Activated naive CD8-positive, alpha-beta T cell treated with anti-CD3 and anti-CD28 coated beads, Interleukin-2, amount 50 U/mL, for 16 hours (primary cell): Measurements from ENCODE around the gene VTI1A.

Experiments used
- DNase-seq: peaks from one replicate; pipeline ENCODE4 v3.0.0-alpha.2; 2020; ENCODE audit warnings: low read depth, low spot score

VTI1A gene

DNA sequence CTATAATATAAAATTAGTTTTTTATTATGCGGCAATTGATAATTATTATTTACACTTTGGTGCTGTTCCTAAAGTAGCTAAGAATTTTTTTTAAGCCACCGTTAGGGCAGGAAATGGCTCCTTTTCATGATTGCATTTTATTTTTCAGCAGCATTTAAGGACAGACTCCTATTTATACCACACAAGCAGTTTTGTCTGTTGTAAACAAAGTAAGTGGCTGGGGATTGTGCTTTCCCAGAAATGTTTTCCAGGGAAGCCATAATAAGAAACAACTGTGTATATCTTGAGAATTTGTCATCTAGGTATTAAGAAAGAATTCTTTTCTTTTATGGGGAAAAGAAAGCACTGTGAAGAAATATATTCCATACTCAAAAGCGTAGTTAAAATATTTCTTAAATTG, 232.0 kb downstream of the VTI1A start:
- no peak for DNase-seq

DNA sequence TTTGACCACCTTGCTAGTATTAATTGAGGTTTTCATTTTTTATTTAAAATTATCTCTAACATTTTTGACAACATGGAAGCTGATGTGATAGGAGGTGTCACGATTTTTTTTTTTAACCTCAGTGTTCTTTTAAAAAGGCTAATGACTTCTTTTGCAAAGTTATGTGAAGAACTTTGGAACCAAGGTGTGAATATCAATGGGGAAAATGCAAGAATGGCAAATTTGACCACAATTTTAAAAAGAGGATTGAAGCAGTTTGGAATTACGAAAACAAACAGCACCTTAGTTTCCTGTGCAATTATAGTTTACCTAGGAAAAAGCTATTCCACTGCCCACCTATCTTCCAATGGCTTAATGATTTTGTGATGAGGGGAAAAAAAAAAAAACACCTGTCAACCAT, 232.4 kb downstream of the VTI1A start:
- DNase-seq = no peak

DNA sequence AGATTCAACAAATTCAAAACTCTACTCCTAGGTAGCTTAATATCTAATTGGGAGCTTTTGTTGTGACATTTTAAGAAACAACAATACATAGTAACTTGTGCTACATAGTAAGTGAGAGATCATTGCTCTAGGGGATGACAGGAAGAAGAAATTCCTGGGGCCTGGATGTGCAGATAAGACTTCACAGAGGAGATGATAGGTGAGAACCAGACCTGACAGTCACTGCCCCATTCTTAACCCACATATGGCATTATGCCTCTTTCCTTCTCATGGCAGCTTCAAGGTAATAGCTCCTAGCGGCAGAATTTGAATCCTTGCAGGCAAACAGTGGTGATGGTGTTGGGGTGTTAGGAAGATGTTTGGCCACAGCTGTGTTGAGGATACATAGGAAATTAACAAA, 233.6 kb downstream of the VTI1A start:
- no peak for DNase-seq

DNA sequence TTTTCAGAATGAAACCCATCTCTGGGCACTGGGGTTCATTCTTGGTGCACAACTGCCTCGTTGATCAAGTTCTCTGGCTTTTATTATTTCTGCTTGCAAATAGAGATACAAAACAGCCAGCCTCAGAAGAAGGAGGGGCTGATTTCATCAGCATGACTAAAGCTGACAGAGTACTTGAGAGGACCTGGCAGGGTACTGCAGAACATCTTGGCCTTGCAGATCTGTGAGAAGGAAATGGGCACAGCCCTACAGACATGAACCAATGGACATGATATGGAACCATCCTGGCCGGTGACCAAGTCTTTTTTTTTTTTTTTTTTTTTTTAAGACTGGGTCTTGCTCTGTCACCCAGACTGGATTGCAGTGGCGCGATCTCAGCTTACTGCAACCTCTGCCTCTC, 240.6 kb downstream of the VTI1A start:
- DNase-seq = no peak

DNA sequence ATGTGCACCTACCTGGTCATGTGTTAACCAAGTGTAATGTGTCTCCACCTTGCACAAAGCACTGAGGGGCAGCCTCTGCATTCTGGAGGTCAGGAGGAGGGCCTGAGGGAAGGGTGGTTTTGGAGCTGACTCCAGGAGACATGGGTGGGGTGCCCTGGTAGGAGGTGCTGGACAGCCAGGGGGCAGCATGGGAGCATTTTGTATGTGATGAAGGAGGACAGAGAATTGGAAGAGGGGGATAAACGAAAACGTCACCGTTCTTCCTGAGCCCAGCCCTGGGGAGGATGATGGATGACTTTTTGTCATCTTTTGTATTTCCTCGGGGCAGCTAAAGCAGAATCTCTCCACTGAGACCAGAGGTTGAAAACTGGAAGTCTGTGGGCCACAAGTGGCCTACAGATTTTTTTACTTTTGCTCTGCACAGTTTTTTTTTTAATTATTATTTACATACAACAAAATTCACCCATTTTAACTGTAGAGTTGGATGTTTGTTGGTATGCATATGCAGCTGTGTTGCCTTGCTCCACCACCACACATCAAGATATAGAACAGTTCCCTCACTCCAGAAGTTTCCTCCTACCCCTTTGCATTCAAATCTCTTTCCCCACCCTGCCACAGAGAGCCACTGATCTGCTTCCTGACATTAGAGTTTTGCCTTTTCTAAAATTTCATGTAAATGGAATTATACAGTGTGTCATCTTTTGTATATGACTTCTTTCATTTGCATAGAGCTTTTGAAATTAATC, 242.5 kb downstream of the VTI1A start:
- no peak for DNase-seq

DNA sequence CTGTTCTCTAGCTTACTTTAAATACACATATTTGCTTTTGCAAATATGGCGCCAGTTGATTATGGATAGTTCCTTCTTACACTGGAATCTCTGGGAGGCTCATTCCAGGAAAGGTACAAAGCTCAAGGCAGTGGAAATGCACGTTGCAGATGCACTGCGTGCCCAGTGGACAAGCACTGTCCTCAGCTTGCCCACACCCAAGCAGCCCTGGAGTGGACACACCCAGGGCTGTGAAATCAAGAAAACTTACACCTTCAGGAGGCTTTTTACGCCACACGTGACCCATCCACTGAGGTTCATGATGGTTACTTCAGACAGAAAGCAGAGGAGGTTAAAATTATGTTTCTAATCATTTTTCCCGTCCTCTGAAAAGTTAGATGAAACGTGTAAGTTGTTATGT, 248.5 kb downstream of the VTI1A start:
- no peak for DNase-seq

DNA sequence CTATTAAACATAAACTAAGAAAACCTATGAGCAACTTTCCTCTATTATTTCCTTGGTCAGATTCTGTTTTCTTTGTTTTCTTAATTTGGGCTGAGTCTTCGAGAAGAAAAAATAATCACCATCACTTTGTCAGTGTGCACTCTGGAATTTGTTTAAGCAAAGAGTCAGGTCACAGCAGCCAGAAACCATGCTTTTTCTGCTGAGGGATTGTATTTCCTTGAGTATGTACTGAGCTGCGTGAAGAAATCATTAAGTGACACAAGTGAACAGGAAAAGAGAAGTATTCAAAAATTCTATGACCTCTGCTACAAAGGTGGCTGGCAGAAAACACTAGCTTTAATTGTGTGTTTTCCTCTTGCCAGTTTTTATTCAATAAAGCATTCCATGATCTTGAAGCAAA, 249.6 kb downstream of the VTI1A start:
- no peak for DNase-seq

DNA sequence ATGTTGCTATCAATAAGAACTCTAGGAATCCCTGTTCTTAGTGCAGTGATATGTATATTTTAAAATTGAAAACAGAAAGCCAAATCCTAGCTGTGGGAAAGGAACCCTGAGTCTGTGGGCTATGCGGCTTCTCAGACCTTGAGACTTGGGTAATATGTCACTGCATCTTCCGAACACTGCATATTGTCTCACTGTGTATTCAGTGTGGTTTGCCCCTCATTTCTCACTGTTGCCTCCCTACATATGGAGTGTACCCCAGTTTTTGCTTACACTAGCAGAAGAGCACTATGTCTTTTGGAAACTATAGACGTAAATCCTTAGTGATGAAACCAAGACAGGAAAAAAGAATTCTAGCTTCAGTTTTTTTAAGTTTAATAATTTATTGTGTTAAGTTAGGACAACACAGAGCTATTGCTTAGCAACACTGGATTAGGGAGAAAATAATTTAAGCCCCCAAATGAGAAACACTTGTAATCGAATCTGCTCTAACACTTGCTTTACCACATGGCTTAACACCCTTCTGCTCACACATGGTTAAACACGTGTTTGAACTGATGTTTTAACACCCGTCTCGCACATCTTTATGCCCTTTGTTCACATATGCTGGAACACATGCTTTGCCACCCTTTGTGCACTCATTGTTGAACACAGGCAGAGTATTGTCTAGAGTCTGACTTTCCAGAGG, 251.3 kb downstream of the VTI1A start:
- DNase-seq = no peak

DNA sequence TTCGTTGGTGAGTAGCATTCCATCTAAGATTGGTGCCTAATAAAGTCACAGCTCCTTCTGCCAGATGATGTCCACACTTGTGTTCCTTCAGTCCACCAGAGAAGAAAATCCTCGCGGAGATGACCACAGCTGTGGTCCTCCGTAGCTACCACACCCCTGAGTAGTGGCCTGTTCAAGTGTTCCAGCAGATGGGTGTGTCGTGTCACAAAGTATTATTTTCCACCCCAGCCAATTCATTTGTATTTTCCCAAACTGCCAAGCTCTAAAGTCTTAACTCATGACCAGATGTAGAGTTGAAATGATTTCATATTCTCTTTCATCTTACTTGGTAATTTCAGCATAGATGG, 251.8 kb downstream of the VTI1A start:
- no peak for DNase-seq

DNA sequence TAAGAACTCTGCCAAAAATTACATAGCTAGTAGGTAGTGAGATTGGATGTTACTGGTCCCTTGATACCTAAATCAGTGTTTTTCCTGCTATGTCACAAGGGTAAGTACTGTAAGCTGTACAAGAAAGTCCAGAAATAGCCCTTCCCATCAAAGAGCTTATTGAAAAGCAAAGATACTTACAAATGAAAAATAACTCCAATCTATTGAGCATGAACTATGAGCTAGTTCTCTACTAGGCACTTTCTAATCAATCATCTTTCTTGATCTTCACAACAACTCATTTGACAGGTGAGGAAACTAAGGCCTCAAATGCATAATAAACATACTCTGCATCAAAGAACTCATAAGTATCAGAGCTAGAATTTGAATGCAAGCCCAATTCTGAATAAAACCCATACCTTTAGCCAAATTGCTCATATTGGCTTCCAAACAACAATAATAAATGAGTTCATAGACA, 253.2 kb downstream of the VTI1A start:
- DNase-seq = no peak

DNA sequence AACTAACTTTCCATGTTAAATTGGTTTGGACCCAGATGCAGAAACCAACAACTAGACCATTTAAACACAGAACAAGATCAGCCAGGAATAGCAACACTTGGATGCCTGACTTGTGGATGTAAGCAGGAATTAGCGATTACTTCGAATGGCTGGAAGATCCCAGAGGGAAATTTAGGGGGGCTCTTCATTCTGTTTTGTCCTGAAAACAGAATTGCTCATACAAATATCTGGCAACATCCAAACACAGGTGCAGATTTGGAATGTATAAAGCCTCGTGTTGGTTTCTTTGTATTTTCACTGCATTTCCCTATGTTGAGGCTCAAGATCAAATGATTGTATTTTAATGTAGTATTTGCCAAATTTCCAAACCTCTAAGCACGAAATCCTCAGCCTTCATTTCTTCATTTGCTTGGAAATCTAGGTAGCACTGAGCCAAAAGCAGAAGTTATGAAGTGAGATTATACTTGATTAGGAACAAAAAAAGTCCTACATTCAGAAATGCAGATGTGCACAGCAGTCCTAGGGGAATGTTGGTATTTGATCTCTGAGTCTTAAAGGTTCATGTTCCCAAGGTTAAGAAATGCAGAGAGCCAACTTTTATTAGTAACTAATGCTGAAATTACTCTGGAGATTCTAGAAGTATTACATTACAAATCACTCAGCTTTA, 254.3 kb downstream of the VTI1A start:
- DNase-seq = no peak

DNA sequence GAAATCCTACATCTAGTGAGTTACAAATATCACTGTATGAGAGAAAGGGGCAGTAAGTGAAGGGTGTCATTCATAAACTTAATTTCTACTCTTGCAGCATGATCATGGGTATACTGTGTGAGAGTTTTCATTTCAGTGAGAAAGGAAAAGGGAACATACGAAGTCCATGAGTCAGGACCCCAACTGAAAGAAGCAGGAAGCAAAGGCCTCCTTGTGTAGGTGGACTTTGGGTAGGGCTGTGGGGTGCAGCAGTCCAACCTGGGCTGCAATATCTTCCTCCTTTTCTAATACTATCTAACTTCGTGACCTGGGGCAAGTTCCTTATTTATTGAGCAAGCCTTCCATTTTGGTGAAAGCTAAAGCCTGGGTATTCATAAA, 254.9 kb downstream of the VTI1A start:
- DNase-seq = no peak

DNA sequence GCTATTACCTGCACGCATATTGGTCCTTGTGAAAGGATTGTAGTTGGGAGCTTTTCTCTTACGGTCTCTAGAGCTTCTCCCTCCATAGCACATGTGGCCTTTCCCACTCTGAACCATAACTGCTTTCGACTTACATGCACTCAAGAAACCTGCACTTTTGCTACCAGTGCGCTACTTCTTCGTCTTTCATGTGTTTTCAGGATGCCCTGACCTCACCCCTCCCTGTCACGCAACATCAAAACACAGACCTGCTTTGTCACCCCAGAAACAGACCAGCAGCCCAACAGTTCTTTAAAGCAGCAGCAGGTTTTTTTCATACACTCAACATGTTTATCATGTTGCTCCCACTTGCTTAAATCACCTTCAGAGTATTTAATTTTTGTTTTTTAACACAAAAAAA, 259.6 kb downstream of the VTI1A start:
- no peak for DNase-seq

DNA sequence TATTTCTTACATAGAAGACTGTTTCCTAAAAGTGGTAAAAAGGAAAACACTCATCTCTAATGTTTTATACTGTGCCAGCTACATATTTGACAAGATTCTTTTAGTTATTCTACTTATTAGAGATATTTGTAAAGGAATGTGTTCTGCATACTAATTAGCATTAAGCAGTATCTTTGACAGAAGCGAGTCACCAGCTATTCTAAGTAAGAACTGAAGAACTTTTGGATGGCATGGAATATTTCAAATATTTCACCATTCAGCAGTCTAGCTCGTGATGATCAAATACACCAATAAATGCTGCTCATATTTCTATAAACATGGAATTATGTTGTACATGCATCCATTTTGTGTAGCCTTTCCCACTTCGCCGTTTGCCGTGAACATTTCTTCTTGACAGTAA, 261.4 kb downstream of the VTI1A start:
- DNase-seq = no peak

DNA sequence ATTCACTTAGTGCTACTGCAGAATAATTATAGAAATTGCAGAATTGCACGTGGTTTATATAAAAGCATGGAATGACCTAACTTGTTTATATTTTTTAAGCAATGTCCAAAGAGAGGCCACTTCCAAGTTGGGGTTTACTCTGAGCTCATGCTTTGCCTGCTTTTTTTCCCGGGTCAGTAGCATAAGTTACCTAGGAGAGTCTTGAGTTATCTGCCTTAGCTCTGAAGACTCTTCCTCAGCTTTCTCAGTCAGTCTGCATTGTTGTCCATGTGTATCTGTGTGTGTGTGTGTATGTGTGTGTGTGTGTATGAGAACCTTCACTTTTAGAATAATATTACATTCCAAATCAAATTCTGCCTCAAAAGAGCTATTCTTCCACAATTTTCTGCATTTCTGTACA, 263.5 kb downstream of the VTI1A start:
- no peak for DNase-seq

DNA sequence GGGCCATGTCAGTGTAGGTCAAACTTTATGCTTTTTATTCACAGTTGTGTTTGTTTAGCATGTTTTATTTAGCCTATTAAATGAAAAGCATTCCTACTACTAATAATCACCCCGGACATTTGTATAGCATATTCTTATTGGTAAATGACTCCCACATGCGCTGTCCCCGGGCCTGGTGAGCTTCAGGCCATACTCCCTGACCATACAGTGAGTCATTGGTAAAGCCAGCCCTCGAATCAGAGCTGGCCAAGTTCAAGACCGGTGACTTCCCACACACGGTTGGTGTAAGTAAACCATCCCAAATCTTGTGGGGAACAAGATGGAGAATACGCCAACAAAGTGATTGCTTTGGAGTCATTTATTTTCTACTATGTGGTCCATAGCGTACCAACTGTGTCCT, 264.4 kb downstream of the VTI1A start:
- no peak for DNase-seq

DNA sequence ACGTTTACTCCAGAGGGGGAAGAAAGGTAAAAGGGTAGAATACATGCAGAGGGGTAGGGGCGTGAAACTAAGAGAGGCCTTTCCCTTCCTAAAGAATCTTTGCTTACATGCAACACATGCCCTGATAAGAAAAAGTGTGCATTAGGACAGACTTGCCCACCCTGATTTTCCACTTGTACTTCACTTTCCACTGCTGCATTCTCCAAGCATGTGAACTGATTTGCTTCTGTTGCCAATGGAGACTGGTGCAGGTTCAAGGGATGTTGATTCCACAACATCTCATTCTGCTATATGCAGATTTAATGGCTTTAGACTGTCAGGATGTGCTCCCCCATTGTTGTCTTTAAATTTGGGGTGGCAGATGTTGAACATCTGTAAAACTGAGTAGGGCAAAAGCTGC, 265.5 kb downstream of the VTI1A start:
- no peak for DNase-seq

DNA sequence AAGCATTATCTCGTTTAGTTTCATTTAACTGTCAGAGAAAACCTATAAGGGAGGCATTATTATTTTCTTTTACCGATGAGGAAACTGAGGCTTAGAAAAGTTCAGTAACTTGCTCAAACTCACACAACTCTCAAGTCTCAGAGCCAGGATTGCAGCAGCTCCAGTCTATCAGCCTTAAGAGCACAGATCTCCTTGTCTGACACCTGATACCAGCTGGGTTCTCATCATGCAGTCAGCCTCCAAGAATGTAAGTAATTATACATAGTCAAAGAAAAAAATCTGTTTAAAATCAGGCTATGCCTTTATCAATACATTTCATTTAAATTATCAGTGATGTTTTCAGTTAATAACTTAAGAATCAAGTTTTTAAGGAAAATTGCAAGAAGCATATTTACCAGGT, 266.4 kb downstream of the VTI1A start:
- no peak for DNase-seq

DNA sequence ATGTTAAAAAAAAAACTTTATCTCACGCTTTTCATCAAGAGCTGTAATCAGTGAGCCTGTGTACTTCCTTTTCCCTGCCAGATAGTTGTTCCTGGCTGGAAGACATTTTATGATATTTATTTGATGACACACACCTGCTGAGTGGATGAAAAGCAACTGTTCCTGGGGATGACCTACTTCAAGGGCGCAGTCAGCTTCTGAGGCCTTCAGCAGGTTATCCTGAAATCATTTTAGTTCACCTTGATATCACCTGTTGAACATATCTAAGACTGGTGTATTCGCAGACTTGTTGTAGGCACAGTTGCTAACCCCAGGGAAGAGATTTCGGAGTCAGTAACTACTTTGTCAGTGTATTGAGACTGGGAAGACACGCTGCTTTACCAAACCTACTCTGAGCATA, 268.6 kb downstream of the VTI1A start:
- no peak for DNase-seq

DNA sequence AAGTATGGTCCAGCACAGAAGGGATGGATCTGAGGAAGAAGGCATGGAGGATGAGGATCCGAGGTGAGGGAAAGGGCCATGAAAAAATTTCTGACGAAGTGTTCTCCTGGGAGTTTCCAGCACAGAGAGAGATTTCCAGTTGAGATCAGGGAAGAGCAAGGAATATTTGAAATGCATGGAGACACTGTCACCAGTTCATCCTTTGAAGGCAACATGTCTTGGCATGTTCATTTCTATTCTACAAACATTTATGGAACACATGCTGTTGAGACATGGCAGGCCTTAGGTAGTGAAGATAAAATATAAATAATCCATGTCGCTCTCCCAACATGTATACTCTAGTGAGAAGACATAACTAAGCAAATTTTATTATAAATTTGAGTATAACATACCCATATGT, 269.1 kb downstream of the VTI1A start:
- DNase-seq = no peak

DNA sequence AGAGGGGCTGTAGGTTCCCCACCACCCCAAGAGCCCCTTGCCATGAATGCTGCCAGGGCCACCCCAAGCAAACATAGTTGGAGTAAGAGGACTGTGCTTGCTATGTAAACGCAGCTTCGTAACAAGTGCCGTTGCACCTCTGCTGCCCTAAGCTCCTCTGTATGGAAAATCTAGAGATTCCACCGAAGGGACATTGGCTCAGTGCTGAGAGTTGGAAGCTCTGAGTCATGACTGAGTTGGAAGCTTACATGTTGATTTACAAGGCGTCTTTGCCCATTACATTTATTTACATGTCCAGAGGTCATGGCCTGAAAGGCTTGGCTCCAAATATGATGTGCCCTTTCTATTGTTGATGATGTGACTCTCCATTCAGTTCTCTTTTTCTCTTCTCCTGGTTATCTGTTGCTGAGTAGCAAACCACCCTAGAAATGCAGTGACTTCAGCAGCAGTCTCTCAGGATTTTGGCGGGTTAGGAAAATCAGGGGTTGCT, 270.0 kb downstream of the VTI1A start:
- DNase-seq = no peak

DNA sequence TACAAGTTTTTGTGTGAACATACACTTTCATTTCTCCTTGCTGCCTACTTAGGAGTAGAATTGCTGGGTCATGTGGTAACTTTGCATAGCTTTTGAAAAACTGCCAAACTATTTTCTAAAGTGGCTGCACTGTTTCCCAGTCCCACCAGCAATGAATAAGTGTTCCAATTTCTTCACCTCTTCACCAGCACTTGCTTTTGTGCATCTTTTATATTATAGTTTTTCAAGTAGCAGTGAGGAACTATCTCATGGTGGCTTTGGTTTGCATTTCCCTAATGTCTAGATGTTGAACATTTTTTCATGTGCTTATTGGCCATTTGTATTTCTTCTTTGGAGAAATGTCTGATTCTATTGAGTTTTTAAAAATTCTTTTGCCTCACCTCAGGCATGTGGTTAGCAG, 273.2 kb downstream of the VTI1A start:
- no peak for DNase-seq

DNA sequence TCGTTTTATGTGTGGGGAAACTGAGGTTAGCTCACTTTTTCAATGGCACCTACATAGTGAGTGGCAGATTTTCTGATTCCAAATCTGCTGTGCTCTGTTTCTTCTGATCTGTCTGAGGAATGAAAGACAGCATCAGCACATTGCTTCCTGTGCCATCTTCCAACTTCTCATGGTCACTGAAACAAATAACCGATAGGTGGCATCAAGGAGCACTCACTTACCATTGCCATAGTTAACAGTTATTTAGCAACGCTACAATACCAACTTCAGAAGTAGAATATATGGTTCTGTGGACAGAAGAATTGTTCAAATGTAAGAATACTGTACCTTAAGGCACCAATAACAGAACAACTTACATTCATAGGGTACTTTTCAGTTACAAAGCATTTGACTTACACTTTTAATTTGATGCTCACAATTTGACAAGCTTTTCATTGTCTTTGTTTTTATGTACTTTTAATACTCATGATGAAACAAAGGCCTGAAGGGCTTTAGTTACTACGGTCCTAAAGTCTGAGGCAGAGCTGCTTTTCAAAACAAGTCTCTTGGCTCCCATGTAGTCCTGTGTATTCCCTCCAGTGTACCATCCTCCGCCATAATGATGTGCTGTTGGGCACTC, 274.2 kb downstream of the VTI1A start:
- DNase-seq = no peak
